CD14-positive monocyte (primary cell): ENCODE data around the gene CUL7. TPM values are rescaled to one million over a fixed set of nuclear protein-coding genes. Genes with fewer than 3 reads are reported as not detected.

ENCODE experiments used
- DNase-seq, 3 donors: peaks; one replicate each; pipeline ENCODE4 v3.0.0-alpha.2; 2011 to 2022
- H2AFZ ChIP-seq: 2 replicates; pipeline ENCODE4 v1.6.0; 2012; ENCODE audit warnings: mild to moderate bottlenecking, low read depth, low read length, inconsistent platforms; ENCODE audit not compliant: insufficient read depth, poor library complexity, severe bottlenecking
- H3K27ac ChIP-seq, 2 donors: 1 replicate in 1 of 2; 2 replicates in 1 of 2; pipeline ENCODE4 v1.5.1; 2012 to 2013; ENCODE audit warnings: low read length in 2 of 2, control low read depth in 1 of 2, inconsistent platforms in 1 of 2, low read depth in 1 of 2, mild to moderate bottlenecking in 1 of 2
- H3K27me3 ChIP-seq, 2 donors: one replicate each; pipeline versions ENCODE4 v1.6.0 to v1.6.1; 2011 to 2013; ENCODE audit warnings: low read length in 2 of 2; ENCODE audit not compliant: control insufficient read depth in 2 of 2, insufficient read depth in 2 of 2
- H3K36me3 ChIP-seq, 2 donors: replicated peaks in 1 of 2; 1 replicate in 1 of 2; 2 replicates in 1 of 2; pipeline versions ENCODE4 v1.5.1 to v1.6.1; 2012 to 2013; ENCODE audit warnings: low read length in 2 of 2, control low read depth in 1 of 2, inconsistent platforms in 1 of 2, mild to moderate bottlenecking in 1 of 2; ENCODE audit not compliant: insufficient read depth in 2 of 2, control insufficient read depth in 1 of 2
- H3K4me1 ChIP-seq, 2 donors: 1 replicate in 1 of 2; 2 replicates in 1 of 2; pipeline versions ENCODE4 v1.5.1 to v1.6.1; 2012 to 2013; ENCODE audit warnings: low read length in 2 of 2, control low read depth in 1 of 2, inconsistent platforms in 1 of 2, mild to moderate bottlenecking in 1 of 2, moderate library complexity in 1 of 2; ENCODE audit not compliant: insufficient read depth in 2 of 2, control insufficient read depth in 1 of 2
- H3K4me2 ChIP-seq: replicated peaks from 2 replicates; pipeline ENCODE3; 2012; ENCODE audit warnings: low read length, moderate library complexity, mild to moderate bottlenecking; ENCODE audit not compliant: poor library complexity, severe bottlenecking; ENCODE audit errors: extremely low read depth
- H3K4me3 ChIP-seq, 3 experiments: fragments of 200-600 bp in 1 of 3; sonication (generic) in 1 of 3; replicated peaks in 1 of 3; 1 replicate in 2 of 3; 2 replicates in 1 of 3; pipeline ENCODE4 v1.5.1; 2011 to 2013; ENCODE audit warnings: low read length in 3 of 3, mild to moderate bottlenecking in 3 of 3, control low read depth in 2 of 3, low read depth in 2 of 3, inconsistent platforms in 1 of 3, moderate library complexity in 1 of 3
- H3K79me2 ChIP-seq: 2 replicates; pipeline ENCODE4 v1.6.0; 2012; ENCODE audit warnings: mild to moderate bottlenecking, control low read depth, inconsistent platforms, low read length, moderate library complexity; ENCODE audit not compliant: insufficient read depth
- H3K9ac ChIP-seq: 2 replicates; pipeline ENCODE4 v1.6.0; 2017; ENCODE audit warnings: low read length, mild to moderate bottlenecking; ENCODE audit not compliant: insufficient read depth, poor library complexity, severe bottlenecking
- H3K9me3 ChIP-seq, 2 donors: replicated peaks in 1 of 2; 1 replicate in 1 of 2; 2 replicates in 1 of 2; pipeline versions ENCODE4 v1.5.1 to v1.6.1; 2012 to 2013; ENCODE audit warnings: low read length in 2 of 2, control low read depth in 1 of 2; ENCODE audit not compliant: control insufficient read depth in 1 of 2, insufficient read depth in 1 of 2
- H4K20me1 ChIP-seq: 2 replicates; pipeline ENCODE4 v1.6.0; 2012; ENCODE audit warnings: mild to moderate bottlenecking, low read length, control low read depth, moderate library complexity; ENCODE audit not compliant: insufficient read depth
- H3K27ac Mint-ChIP-seq, 7 donors: one replicate each; pipeline ENCODE4 v1.8.0; 2020; ENCODE audit warnings: mild to moderate bottlenecking in 7 of 7, mixed read lengths in 7 of 7, moderate library complexity in 6 of 7, inconsistent platforms in 2 of 7
- H3K27me3 Mint-ChIP-seq, 3 donors: one replicate each; pipeline ENCODE4 v1.8.0; 2021 to 2022; ENCODE audit warnings: low read depth in 3 of 3, mild to moderate bottlenecking in 3 of 3, mixed read lengths in 3 of 3, moderate library complexity in 3 of 3, inconsistent platforms in 1 of 3
- H3K36me3 Mint-ChIP-seq, 2 donors: one replicate each; pipeline ENCODE4 v1.8.0; 2020; ENCODE audit warnings: mixed read lengths in 2 of 2, inconsistent platforms in 1 of 2, mild to moderate bottlenecking in 1 of 2
- H3K4me1 Mint-ChIP-seq: one replicate; pipeline ENCODE4 v1.8.0; 2020; ENCODE audit warnings: mild to moderate bottlenecking, mixed read lengths
- H3K4me3 Mint-ChIP-seq, 2 donors: one replicate each; pipeline ENCODE4 v1.8.0; 2020; ENCODE audit warnings: mild to moderate bottlenecking in 2 of 2, mixed read lengths in 2 of 2, moderate library complexity in 1 of 2
- H3K9me3 Mint-ChIP-seq, 7 donors: one replicate each; pipeline ENCODE4 v1.8.0; 2020 to 2022; ENCODE audit warnings: mixed read lengths in 7 of 7, mild to moderate bottlenecking in 6 of 7, moderate library complexity in 6 of 7, inconsistent platforms in 2 of 7
- CTCF ChIP-seq: fragments of 200-600 bp; IDR thresholded peaks from one replicate; pipeline ENCODE4 v1.8.0; 2022; ENCODE audit warnings: antibody characterized with exemption, mild to moderate bottlenecking
- WGBS: methylation state at CpG from one replicate; pipeline ENCODE4 v1.1.5; 2013; ENCODE audit warnings: missing lambda C conversion rate; ENCODE audit not compliant: insufficient coverage; 5-methylcytosine and 5-hydroxymethylcytosine counted together
- intact Hi-C, 2 donors: fragments of 100-400 bp; cut with micrococcal nuclease; formaldehyde crosslinking; loops; one replicate each; pipeline versions ENCODE4 v1.15.0 to v1.15.1; 2023
- polyA plus RNA-seq, 3 donors: library from polyadenylated mRNA; depleted of rRNA in 1 of 3; unstranded in 2 of 3; stranded (reverse) in 1 of 3; fragments of 300-500 nt in 2 of 3; fragments of >200 nt in 1 of 3; fragmentation: Illumina TruSeq in 2 of 3; gene quantifications; 1 replicate in 2 of 3; 2 replicates in 1 of 3; pipeline ENCODE4 v1.2.3, GENCODE V29; 2012 to 2021

Gene CUL7
- polyA plus RNA-seq, 3 donors: 1.2 to 11.6 (median 2.4) TPM

GRCh38 chr6:43081043-43081442 is 27.4 kb upstream of the CUL7 start:
- Histone ChIP-seq H4K20me1 (no peaks in the 10 kb centered on the region), H3K27ac (no peak overlapping the region), H3K79me2 (no peaks in the 10 kb centered on the region), H3K4me3 (no peak overlapping the region), H3K4me1 (peaks cover 10 to 12% of the 10 kb centered on the region in 2 donors), H3K27me3 (peaks cover 2 to 14% of the 10 kb centered on the region in 2 donors), H3K9ac (no peak overlapping the region), H2AFZ (no peak overlapping the region), H3K4me2 (no peak overlapping the region), H3K36me3 (no peaks in the 10 kb centered on the region), H3K9me3 (no peaks in the 10 kb centered on the region)
- peaks cover 0 to 3% (median 0%) of the 10 kb centered on the region in 7 donors for H3K9me3 Mint-ChIP-seq
- 93% methylated on average over 3 of the region's 4 CpGs for WGBS
- intact Hi-C loops: no loop called here
- H3K27ac Mint-ChIP-seq: no peak overlapping the region
- H3K27me3 Mint-ChIP-seq: peaks cover 18 to 26% (median 22%) of the 10 kb centered on the region in 3 donors
- H3K36me3 Mint-ChIP-seq: no peaks in the 10 kb centered on the region
- peaks cover 10% of the 10 kb centered on the region for H3K4me1 Mint-ChIP-seq
- no peak for DNase-seq
- TF ChIP-seq CTCF: no peak
- no peak overlapping the region for H3K4me3 Mint-ChIP-seq

- intact Hi-C loops: no loop called here
- no peak overlapping the region for H3K4me3 Mint-ChIP-seq
- no peak overlapping the region for H3K4me2 ChIP-seq
Measured at GRCh38 chr6:43078691-43079090, 25.0 kb upstream of the CUL7 start.

More at GRCh38 chr6:43078691-43079090, 25.0 kb upstream of the CUL7 start:
- Histone ChIP-seq H3K9ac (no peak overlapping the region), H3K9me3 (no peaks in the 10 kb centered on the region), H3K4me1 (peaks cover 13 to 17% of the 10 kb centered on the region in 2 donors), H3K36me3 (no peaks in the 10 kb centered on the region), H3K4me3 (no peak overlapping the region), H3K79me2 (no peaks in the 10 kb centered on the region), H3K27me3 (peaks cover 2 to 18% of the 10 kb centered on the region in 2 donors), H2AFZ (no peak overlapping the region), H4K20me1 (no peaks in the 10 kb centered on the region), H3K27ac (no peak overlapping the region)
- H3K36me3 Mint-ChIP-seq: peaks cover 0 to 2% of the 10 kb centered on the region in 2 donors
- H3K27me3 Mint-ChIP-seq: peaks cover 24 to 32% (median 31%) of the 10 kb centered on the region in 3 donors
- TF ChIP-seq CTCF: no peak
- peaks cover 15% of the 10 kb centered on the region for H3K4me1 Mint-ChIP-seq
- peak overlapping the region in 1 of 7 donors; percentile 80 for H3K27ac Mint-ChIP-seq
- H3K9me3 Mint-ChIP-seq: peaks cover 0 to 3% (median 0%) of the 10 kb centered on the region in 7 donors
- DNase-seq: no peak
- WGBS: no CpG with 5 or more reads among the region's 2 CpGs
